Activated T-cell treated with anti-CD3 and anti-CD28 coated beads for 24 hours (primary cell): Measurements from ENCODE around the gene VPS35L.
"Not testable (repeated sequence)": the region's sequence is repeated elsewhere in the genome, so short reads cannot be mapped to it uniquely, and the experiment has no call there.

Experiments
- DNase-seq: peaks from one replicate; pipeline ENCODE4 v3.0.0-alpha.2; 2020; ENCODE audit warnings: low read depth

The VPS35L gene

GRCh38 chr16:19532601-19533000 lies 22.9 kb upstream of the VPS35L start:
- DNase-seq, result no peak

GRCh38 chr16:19540241-19540970 lies 15.1 kb upstream of the VPS35L start:
- no peak for DNase-seq

- no peak for DNase-seq
Observed at GRCh38 chr16:19542138-19542821, 13.2 kb upstream of the VPS35L start.

- DNase-seq, result not testable (repeated sequence)
Observed at GRCh38 chr16:19543278-19543996, 12.1 kb upstream of the VPS35L start.

- no peak for DNase-seq
Observed at GRCh38 chr16:19548144-19548543, 7.4 kb upstream of the VPS35L start.

GRCh38 chr16:19549673-19550072 lies 5.8 kb upstream of the VPS35L start:
- DNase-seq, result no peak

GRCh38 chr16:19555938-19556771 lies 652 bp downstream of the VPS35L start:
- peak; percentile 13 for DNase-seq

GRCh38 chr16:19559242-19559910 lies 3.9 kb downstream of the VPS35L start:
- peak; percentile 2 for DNase-seq

GRCh38 chr16:19560078-19560477 lies 4.6 kb downstream of the VPS35L start:
- no peak for DNase-seq

GRCh38 chr16:19563377-19563776 lies 7.9 kb downstream of the VPS35L start:
- no peak for DNase-seq

GRCh38 chr16:19566362-19566761 lies 10.9 kb downstream of the VPS35L start:
- no peak for DNase-seq

- no peak for DNase-seq
Observed at GRCh38 chr16:19567560-19567959, 12.1 kb downstream of the VPS35L start.

GRCh38 chr16:19573997-19574396 lies 18.5 kb downstream of the VPS35L start:
- DNase-seq, result no peak

- DNase-seq, result no peak
Observed at GRCh38 chr16:19574615-19575014, 19.1 kb downstream of the VPS35L start.

- DNase-seq, result no peak
Observed at GRCh38 chr16:19578378-19578971, 23.0 kb downstream of the VPS35L start.

GRCh38 chr16:19582050-19582831 lies 26.7 kb downstream of the VPS35L start:
- DNase-seq, result no peak

- DNase-seq, result peak; percentile 16
Observed at GRCh38 chr16:19583665-19584300, 28.3 kb downstream of the VPS35L start.

- no peak for DNase-seq
Observed at GRCh38 chr16:19588661-19589060, 33.2 kb downstream of the VPS35L start.

GRCh38 chr16:19589106-19589505 lies 33.6 kb downstream of the VPS35L start:
- no peak for DNase-seq

GRCh38 chr16:19589771-19590302 lies 34.3 kb downstream of the VPS35L start:
- DNase-seq, result no peak
